ENCODE results near the gene CYP19A1.

GRCh38 chr15:51349156-51349844 lies 10.9 kb upstream of the CYP19A1 start:
- TF ChIP-seq CTCF (IDR thresholded peaks at IDR 0.05) (no peak), EZH2phosphoT487 (IDR thresholded peaks at IDR 0.05) (no peak), EZH2 (IDR thresholded peaks at IDR 0.05) (no peak)
